ENCODE data around the gene AMBRA1.

Gene AMBRA1

GRCh38 chr11:46506483-46506791 lies 87.4 kb downstream of the AMBRA1 start:
- DNase-seq = no peak
- no peak for ATAC-seq

- ATAC-seq = no peak
- no peak for DNase-seq
Observed at GRCh38 chr11:46505741-46506482, 87.9 kb downstream of the AMBRA1 start.

GRCh38 chr11:46504817-46505613 lies 88.8 kb downstream of the AMBRA1 start:
- DNase-seq (no peak), ATAC-seq (peak; percentile 61)

GRCh38 chr11:46499821-46500220 lies 94.0 kb downstream of the AMBRA1 start:
- ATAC-seq = no peak
- no peak for DNase-seq

- ATAC-seq (no peak), DNase-seq (no peak)
Observed at GRCh38 chr11:46498968-46499367, 94.9 kb downstream of the AMBRA1 start.

GRCh38 chr11:46498179-46498578 lies 95.6 kb downstream of the AMBRA1 start:
- ATAC-seq (no peak), DNase-seq (no peak)

GRCh38 chr11:46497498-46497897 lies 96.3 kb downstream of the AMBRA1 start:
- DNase-seq = no peak
- ATAC-seq = no peak

- ATAC-seq = no peak
Observed at GRCh38 chr11:46493791-46494190, 100.0 kb downstream of the AMBRA1 start.

GRCh38 chr11:46492532-46492931 lies 101.3 kb downstream of the AMBRA1 start:
- no peak for DNase-seq
- no peak for ATAC-seq

More at GRCh38 chr11:46493791-46494190, 100.0 kb downstream of the AMBRA1 start:
- DNase-seq = no peak

- DNase-seq = no peak
- ATAC-seq = no peak
Observed at GRCh38 chr11:46491661-46492330, 102.0 kb downstream of the AMBRA1 start.

- ATAC-seq (no peak), DNase-seq (no peak)
Observed at GRCh38 chr11:46490666-46491065, 103.2 kb downstream of the AMBRA1 start.

- ATAC-seq = no peak
- peak; percentile 16 for DNase-seq
Observed at GRCh38 chr11:46489656-46490560, 103.9 kb downstream of the AMBRA1 start.

GRCh38 chr11:46485856-46486443 lies 107.9 kb downstream of the AMBRA1 start:
- DNase-seq = no peak
- ATAC-seq = no peak

GRCh38 chr11:46484101-46484500 lies 109.7 kb downstream of the AMBRA1 start:
- DNase-seq (no peak), ATAC-seq (no peak)

- DNase-seq (no peak), ATAC-seq (no peak)
Observed at GRCh38 chr11:46480909-46481308, 112.9 kb downstream of the AMBRA1 start.

- DNase-seq (no peak), ATAC-seq (no peak)
Observed at GRCh38 chr11:46480166-46480726, 113.6 kb downstream of the AMBRA1 start.

GRCh38 chr11:46479601-46480000 lies 114.2 kb downstream of the AMBRA1 start:
- DNase-seq = no peak

GRCh38 chr11:46478196-46478595 lies 115.6 kb downstream of the AMBRA1 start:
- no peak for DNase-seq

More at GRCh38 chr11:46479601-46480000, 114.2 kb downstream of the AMBRA1 start:
- ATAC-seq = no peak

GRCh38 chr11:46477136-46477535 lies 116.7 kb downstream of the AMBRA1 start:
- DNase-seq (no peak), ATAC-seq (no peak)

More at GRCh38 chr11:46478196-46478595, 115.6 kb downstream of the AMBRA1 start:
- ATAC-seq = no peak

- no peak for ATAC-seq
- no peak for DNase-seq
Observed at GRCh38 chr11:46475926-46476545, 117.8 kb downstream of the AMBRA1 start.
